NOMO-1 treated with dmso at 0.1 percent for 144 hours (cell line): ENCODE results near the gene FNDC10.

Experiments
- DNase-seq: peaks from one replicate; lab custom pipeline; 2025; ENCODE audit not compliant: unreplicated experiment; lab: John Stamatoyannopoulos, UW

Gene FNDC10

DNA sequence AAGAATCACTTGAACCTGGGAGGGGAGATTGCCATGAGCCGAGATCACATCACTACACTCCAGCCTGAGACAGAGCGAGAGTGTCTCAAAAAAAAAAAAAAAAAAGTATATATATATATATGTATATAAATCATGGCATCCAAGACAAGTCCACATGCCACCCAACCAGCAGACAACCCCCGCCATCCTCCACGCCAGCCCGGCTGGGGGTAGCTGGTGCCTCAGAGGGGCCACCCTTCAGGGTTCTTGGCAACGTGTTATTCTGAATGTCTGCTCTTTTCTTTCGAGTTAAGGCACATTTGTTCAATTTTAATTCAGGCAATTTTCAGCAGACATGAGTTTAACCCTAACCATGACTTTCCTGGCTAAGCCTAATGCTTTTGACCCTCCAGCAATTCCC, 49.8 kb downstream of the FNDC10 start:
- no peak for DNase-seq

DNA sequence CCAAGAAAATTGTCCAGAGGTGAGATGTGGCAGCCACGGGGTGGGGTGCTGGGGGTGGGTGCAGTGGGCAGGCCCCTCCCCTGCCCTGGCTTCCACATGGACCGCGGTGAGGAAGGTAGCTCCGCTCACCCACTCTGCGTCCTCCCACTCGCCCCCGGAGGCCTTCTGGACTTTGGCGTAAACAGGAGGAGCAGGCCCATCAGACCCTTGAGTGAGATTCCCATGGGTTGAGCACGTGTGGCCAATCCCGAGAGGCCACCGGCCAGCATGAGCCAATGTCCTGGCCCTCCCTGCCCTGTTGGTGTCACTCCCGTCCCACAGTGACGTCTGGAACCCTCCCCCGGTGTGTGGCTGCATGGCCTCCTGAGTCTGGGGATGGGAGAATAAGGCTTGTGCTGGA, 51.3 kb downstream of the FNDC10 start:
- no peak for DNase-seq
